ENCODE measurements around the gene S1PR3.

The S1PR3 gene

DNA sequence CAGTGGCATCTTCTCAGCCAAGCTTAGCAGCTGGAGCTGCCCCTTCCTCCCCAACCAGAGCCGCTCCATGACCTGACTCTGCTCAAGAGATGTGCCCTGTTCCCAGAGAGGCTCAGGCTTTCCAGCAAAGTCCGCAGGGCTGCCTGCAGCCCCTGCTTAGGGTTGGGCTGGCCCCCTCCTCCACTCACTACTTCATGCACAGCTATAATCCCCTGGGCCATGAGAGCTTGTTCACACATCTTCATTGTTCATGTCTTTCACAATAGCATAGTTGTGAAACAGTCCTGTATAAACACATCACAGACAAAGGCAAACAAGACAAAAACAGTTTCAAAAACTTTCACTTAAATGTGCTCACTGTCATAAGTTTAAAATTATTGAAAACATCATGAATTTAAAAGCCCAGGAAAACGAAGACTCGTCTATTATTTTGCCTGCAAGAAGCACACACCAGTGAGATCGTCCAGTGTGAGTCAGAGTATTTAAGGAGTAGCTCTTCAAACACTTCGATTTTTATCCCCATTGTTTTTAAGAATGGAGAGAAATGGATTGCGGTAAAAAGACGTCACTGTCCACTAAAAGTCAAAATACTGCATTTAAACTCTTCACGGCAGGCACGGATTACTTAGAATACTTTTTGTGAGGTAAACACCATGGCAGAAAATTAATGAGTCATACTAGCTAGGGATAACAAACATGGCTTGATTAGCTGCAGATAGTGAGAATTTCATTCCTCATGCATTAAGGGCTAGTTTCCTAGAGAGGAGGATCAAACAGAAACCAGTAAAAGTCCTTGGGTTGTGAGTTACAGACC lies 40.7 kb upstream of the S1PR3 start:
- Histone ChIP-seq H3K27ac (no peak overlapping the region), H3K9ac (ENCODE audit: insufficient read length) (no peak overlapping the region), H3K4me3 (no peak overlapping the region), H3K9me3 (ENCODE audit: low read depth, low read length) (no peaks in the 10 kb centered on the region), H3K36me3 (ENCODE audit: insufficient read depth, low read length) (no peaks in the 10 kb centered on the region)
- no peak for DNase-seq (ENCODE audit: low read depth, low spot score)
- TF ChIP-seq FOXP2 (optimal IDR thresholded peaks at IDR 0.05; ENCODE audit: control extremely low read depth, extremely low read length, insufficient read depth), result no peak

GRCh38 chr9:88951155-88951542 lies 40.1 kb upstream of the S1PR3 start:
- no peaks in the 10 kb centered on the region for H3K36me3 ChIP-seq (ENCODE audit: insufficient read depth, low read length)
- no peak overlapping the region for H3K27ac ChIP-seq
- DNase-seq (ENCODE audit: low read depth, low spot score), result no peak
- no peak overlapping the region for H3K9ac ChIP-seq (ENCODE audit: insufficient read length)
- no peaks in the 10 kb centered on the region for H3K9me3 ChIP-seq (ENCODE audit: low read depth, low read length)
- no peak for TF ChIP-seq POLR2AphosphoS5 (IDR thresholded peaks at IDR 0.05; ENCODE audit: borderline replicate concordance, low read depth, low read length)
- TF ChIP-seq FOXP2 (optimal IDR thresholded peaks at IDR 0.05; ENCODE audit: control extremely low read depth, extremely low read length, insufficient read depth), result no peak
- no peak for TF ChIP-seq EZH2 (IDR thresholded peaks at IDR 0.05)
- no peak overlapping the region for H3K4me3 ChIP-seq

DNA sequence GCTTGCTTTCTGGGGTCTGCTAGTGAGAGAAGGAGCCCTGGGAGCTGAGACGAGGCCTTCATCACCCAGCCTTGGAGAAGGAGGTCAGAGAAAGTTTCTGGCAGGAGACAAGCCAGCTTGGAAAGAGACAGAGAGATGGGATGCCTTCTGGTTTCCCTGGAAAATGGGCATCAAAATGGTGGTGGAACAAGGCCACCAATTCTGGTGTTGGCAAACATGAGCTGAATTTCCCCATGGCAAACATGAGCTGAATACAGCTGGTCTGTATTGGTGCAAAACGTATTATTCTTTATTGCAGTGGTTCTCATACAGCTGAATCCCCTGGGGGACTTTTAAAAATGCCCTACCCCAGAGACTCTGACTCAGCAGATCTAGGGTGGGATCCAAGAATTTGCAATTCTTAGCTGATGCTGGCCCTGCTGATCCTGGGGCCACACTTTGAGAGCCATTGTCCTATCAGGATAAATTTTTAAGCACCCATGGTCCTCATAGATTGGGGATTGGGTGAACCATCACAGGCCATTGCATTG lies 39.1 kb upstream of the S1PR3 start:
- Histone ChIP-seq H3K27ac (no peak overlapping the region), H3K36me3 (ENCODE audit: insufficient read depth, low read length) (no peaks in the 10 kb centered on the region), H3K9me3 (ENCODE audit: low read depth, low read length) (no peaks in the 10 kb centered on the region), H3K4me3 (no peak overlapping the region), H3K9ac (ENCODE audit: insufficient read length) (no peak overlapping the region)
- no peak for TF ChIP-seq EZH2 (IDR thresholded peaks at IDR 0.05)
- TF ChIP-seq FOXP2 (optimal IDR thresholded peaks at IDR 0.05; ENCODE audit: control extremely low read depth, extremely low read length, insufficient read depth), result no peak
- no peak for TF ChIP-seq POLR2AphosphoS5 (IDR thresholded peaks at IDR 0.05; ENCODE audit: borderline replicate concordance, low read depth, low read length)
- DNase-seq (ENCODE audit: low read depth, low spot score), result no peak

GRCh38 chr9:88952976-88953375 lies 38.3 kb upstream of the S1PR3 start:
- no peak overlapping the region for H3K9ac ChIP-seq (ENCODE audit: insufficient read length)
- no peak overlapping the region for H3K27ac ChIP-seq
- TF ChIP-seq EZH2 (IDR thresholded peaks at IDR 0.05), result no peak
- TF ChIP-seq FOXP2 (optimal IDR thresholded peaks at IDR 0.05; ENCODE audit: control extremely low read depth, extremely low read length, insufficient read depth), result no peak
- TF ChIP-seq POLR2AphosphoS5 (IDR thresholded peaks at IDR 0.05; ENCODE audit: borderline replicate concordance, low read depth, low read length), result no peak
- no peaks in the 10 kb centered on the region for H3K36me3 ChIP-seq (ENCODE audit: insufficient read depth, low read length)
- no peak overlapping the region for H3K4me3 ChIP-seq
- H3K9me3 ChIP-seq (ENCODE audit: low read depth, low read length), result no peaks in the 10 kb centered on the region
- DNase-seq (ENCODE audit: low read depth, low spot score), result no peak

DNA sequence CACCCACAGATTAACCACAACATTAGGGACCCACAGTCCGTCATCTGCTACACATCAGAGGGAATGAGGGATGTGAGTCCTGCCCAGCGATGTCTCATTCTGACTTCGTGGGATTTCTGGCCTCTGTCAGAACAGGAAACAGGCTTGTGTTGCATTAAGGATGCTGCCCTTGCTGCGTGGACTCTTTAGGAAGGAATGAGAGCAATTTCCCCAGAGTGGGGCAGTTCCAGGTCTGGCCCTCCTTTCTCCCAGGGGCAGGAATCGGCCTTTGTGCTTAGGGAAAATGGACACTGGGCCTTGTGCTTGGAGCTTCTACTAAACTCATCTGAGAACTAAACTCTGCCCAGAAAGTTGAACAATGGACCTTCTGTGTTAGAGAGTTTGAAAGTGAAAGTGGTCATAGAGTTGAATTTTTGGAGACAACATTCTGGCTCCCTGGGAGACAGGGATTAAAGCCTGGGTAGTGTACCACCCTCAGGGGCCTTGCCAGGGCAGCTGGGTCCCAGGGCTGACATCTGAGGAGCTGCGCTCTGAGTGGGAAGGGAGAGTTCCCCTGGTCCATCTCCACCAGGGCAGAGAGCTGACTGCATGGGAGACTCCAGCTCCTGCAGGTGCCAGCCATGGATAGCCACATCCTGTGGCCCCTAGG lies 37.8 kb upstream of the S1PR3 start:
- no peak overlapping the region for H3K9ac ChIP-seq (ENCODE audit: insufficient read length)
- TF ChIP-seq EZH2 (IDR thresholded peaks at IDR 0.05), result no peak
- TF ChIP-seq FOXP2 (optimal IDR thresholded peaks at IDR 0.05; ENCODE audit: control extremely low read depth, extremely low read length, insufficient read depth), result no peak
- TF ChIP-seq POLR2AphosphoS5 (IDR thresholded peaks at IDR 0.05; ENCODE audit: borderline replicate concordance, low read depth, low read length), result no peak
- no peak for DNase-seq (ENCODE audit: low read depth, low spot score)
- H3K9me3 ChIP-seq (ENCODE audit: low read depth, low read length), result no peaks in the 10 kb centered on the region
- H3K27ac ChIP-seq, result no peak overlapping the region
- no peak overlapping the region for H3K4me3 ChIP-seq
- H3K36me3 ChIP-seq (ENCODE audit: insufficient read depth, low read length), result no peaks in the 10 kb centered on the region

DNA sequence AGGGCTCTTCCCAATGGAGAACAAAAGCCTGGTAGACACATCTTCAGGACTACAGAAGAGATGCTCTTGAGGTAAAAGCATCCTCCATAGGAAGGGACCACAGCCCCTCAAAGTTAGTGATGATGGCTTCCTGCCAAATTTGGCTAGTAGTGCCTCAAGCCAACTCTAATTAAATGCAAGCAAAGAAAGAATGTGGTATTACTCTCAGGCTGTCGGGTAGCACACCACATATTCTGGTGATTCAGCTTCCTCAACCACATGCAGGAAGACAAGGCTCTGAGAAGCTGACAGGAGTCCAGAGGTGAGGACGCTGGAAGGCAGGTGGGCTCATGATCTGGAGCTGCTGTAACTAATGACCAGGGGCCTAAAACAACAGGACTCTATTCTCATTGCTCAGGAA lies 37.2 kb upstream of the S1PR3 start:
- no peak for TF ChIP-seq FOXP2 (optimal IDR thresholded peaks at IDR 0.05; ENCODE audit: control extremely low read depth, extremely low read length, insufficient read depth)
- no peak for TF ChIP-seq POLR2AphosphoS5 (IDR thresholded peaks at IDR 0.05; ENCODE audit: borderline replicate concordance, low read depth, low read length)
- TF ChIP-seq EZH2 (IDR thresholded peaks at IDR 0.05), result no peak
- Histone ChIP-seq H3K4me3 (no peak overlapping the region), H3K9me3 (ENCODE audit: low read depth, low read length) (no peaks in the 10 kb centered on the region), H3K36me3 (ENCODE audit: insufficient read depth, low read length) (no peaks in the 10 kb centered on the region), H3K9ac (ENCODE audit: insufficient read length) (no peak overlapping the region), H3K27ac (no peak overlapping the region)
- no peak for DNase-seq (ENCODE audit: low read depth, low spot score)

- Histone ChIP-seq H3K9ac (ENCODE audit: insufficient read length) (no peak overlapping the region), H3K9me3 (ENCODE audit: low read depth, low read length) (no peaks in the 10 kb centered on the region), H3K4me3 (no peak overlapping the region), H3K36me3 (ENCODE audit: insufficient read depth, low read length) (no peaks in the 10 kb centered on the region), H3K27ac (no peak overlapping the region)
- no peak for DNase-seq (ENCODE audit: low read depth, low spot score)
- no peak for TF ChIP-seq EZH2 (IDR thresholded peaks at IDR 0.05)
- TF ChIP-seq POLR2AphosphoS5 (IDR thresholded peaks at IDR 0.05; ENCODE audit: borderline replicate concordance, low read depth, low read length), result no peak
- no peak for TF ChIP-seq FOXP2 (optimal IDR thresholded peaks at IDR 0.05; ENCODE audit: control extremely low read depth, extremely low read length, insufficient read depth)
These were observed 33.7 kb upstream of the S1PR3 start for GRCh38 chr9:88957526-88957925.

GRCh38 chr9:88959727-88960469 lies 31.4 kb upstream of the S1PR3 start:
- DNase-seq (ENCODE audit: low read depth, low spot score), result no peak
- H3K9ac ChIP-seq (ENCODE audit: insufficient read length), result no peak overlapping the region

More at GRCh38 chr9:88959727-88960469, 31.4 kb upstream of the S1PR3 start:
- H3K36me3 ChIP-seq (ENCODE audit: insufficient read depth, low read length), result no peaks in the 10 kb centered on the region
- H3K4me3 ChIP-seq, result no peak overlapping the region
- H3K9me3 ChIP-seq (ENCODE audit: low read depth, low read length), result no peaks in the 10 kb centered on the region
- TF ChIP-seq FOXP2 (optimal IDR thresholded peaks at IDR 0.05; ENCODE audit: control extremely low read depth, extremely low read length, insufficient read depth) (no peak), EZH2 (IDR thresholded peaks at IDR 0.05) (no peak), POLR2AphosphoS5 (IDR thresholded peaks at IDR 0.05; ENCODE audit: borderline replicate concordance, low read depth, low read length) (no peak)
- H3K27ac ChIP-seq, result no peak overlapping the region

Data from SK-N-MC (cell line).